ENCODE data around the gene RERE.
"Not testable (repeated sequence)": the region's sequence is repeated elsewhere in the genome, so short reads cannot be mapped to it uniquely, and the experiment has no call there.

Gene RERE

DNA sequence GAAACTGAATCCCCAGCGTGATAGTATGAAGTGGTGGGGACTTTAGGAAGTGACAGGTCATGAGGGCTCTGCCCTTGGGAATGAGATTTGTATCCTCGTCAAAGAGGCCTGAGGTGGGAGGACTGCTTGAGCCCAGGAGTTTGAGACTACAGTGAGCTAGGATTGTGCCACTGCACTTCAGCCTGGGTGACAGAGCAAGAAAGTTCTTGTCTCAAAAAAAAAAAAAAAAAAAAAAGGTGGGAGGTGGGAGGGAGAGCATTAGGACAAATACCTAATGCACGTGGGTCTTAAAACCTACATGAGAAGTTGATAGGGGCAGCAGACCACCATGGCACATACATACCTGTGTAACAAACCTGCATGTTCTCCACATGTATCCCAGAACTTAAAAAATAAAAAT, 24.0 kb upstream of the RERE start:
- DNase-seq = no peak

DNA sequence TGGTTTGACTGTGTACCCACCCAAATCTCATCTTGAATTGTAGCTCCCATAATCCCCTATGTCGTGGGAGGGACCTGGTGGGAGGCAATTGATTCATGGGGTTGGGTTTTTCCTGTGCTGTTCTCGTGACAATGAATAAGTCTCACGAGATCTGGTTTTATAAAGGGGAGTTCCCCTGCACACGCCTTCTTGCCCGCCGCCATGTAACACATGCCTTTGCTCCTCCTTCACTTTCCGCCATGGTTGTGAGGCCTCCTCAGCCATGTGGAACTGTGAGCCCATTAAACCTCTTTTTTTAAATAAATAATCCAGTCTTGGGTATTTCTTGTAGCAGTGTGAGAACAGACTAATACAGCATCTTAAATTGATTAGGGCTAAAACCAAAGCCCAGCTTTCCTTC, 22.6 kb upstream of the RERE start:
- DNase-seq = no peak

DNA sequence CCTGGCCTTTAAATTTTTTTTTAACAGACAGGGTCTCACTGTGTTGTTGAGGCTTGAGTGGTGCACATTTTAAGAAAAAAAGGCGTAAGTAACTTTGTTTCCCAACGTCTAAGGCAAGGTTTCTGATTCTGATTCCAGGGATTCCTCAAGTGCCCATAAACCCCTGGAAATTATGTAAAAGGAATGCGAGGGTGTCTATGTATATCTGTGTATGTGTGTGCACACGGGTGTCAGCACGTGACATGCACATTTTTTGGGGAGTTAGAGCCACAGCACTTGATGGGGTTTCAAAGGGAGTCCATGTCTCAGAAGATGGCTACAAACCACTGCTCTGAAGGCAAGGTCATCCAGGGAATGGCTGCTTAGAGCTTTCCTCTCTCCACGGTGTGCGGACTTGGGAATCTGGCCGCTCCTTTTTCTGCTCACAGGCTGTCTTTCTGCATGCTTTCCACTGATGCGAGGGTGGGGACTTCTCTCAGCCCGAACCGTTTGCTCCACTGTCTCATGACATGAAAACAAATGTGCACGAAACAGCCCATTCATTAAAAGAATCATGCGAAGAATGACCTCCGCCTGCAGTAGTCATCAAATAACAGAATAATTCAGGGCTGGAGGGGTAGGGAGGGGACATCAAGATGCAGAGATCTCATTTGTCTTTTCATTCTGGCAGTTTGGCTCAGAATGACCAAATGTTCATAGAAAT, 18.7 kb upstream of the RERE start:
- no peak for DNase-seq

DNA sequence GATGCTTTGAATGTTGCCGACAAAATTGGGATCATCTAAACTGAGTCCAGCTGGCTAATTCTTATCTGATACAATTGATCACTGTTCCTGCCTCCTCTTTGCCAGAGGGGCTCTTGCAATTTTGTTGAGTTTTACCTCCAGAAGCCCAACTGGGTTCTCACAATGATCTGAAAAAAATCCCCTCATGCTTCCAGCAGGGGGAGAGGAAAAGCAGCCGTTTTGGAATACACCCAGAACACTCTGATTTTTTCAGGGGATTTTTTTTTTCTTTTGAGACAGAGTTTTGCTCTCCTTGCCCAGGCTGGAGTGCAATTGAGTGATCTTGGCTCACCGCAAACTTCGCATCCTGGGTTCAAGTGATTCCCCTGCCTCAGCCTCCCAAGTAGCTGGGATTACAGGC, 13.9 kb upstream of the RERE start:
- no peak for DNase-seq

DNA sequence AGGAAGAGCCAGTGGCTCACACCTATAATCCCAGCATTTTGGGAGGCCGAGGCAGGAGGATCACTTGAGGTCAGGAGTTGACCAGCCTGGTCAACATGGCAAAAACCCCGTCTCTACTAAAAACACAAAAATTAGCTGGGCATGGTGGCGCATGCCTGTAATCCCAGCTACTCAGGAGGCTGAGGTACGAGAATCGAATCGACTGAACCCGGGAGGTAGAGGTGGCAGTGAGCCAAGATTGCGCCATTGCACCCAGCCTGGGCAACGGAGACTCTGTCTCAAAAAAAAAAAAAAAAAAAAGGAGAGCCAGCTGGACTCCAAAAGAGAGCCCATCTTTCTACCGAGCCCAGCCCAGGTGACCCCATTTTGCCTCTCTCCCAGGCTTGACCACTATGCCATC, 13.3 kb upstream of the RERE start:
- DNase-seq = not testable (repeated sequence)

DNA sequence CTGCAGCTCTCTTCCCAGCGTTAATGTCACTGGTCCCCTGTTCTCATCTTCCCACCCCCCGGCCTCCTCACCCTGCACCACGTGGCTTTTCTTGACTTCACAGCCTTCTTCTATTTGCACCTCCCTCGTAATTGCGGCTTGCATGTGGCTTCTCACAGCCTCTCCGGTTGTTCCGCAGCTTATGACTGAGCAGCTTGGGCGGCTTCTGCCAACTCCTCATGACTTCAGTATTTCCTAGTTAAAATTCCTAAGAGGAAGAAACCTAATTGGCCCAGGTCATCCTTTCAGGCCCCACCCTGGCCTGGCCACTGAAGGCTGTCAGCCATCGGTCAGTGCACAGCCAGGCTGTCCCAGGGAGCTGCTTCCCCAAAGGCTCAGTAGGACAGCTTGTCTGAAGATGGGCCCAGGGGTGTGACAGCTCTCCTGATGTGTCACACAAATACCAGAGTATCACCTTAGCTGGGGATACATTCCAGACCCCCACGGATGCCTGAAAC, 8.6 kb upstream of the RERE start:
- DNase-seq = no peak

DNA sequence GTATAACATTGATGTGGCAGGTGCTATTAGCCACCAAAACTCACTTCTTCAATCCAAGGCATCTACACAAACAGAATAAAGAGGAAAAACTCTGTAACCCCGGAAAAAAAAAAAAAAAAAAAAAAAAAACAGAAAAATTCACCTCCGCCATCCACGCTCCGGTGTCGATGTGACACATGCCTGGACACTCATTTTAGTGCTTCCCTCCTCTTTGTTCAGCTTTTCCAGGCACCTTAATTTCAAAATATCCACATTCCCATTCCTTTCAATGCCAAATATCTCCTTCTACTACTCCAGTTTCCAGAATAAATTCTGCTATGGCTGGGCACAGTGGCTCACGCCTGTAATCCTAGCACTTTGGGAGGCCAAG, 5.8 kb upstream of the RERE start:
- no peak for DNase-seq

DNA sequence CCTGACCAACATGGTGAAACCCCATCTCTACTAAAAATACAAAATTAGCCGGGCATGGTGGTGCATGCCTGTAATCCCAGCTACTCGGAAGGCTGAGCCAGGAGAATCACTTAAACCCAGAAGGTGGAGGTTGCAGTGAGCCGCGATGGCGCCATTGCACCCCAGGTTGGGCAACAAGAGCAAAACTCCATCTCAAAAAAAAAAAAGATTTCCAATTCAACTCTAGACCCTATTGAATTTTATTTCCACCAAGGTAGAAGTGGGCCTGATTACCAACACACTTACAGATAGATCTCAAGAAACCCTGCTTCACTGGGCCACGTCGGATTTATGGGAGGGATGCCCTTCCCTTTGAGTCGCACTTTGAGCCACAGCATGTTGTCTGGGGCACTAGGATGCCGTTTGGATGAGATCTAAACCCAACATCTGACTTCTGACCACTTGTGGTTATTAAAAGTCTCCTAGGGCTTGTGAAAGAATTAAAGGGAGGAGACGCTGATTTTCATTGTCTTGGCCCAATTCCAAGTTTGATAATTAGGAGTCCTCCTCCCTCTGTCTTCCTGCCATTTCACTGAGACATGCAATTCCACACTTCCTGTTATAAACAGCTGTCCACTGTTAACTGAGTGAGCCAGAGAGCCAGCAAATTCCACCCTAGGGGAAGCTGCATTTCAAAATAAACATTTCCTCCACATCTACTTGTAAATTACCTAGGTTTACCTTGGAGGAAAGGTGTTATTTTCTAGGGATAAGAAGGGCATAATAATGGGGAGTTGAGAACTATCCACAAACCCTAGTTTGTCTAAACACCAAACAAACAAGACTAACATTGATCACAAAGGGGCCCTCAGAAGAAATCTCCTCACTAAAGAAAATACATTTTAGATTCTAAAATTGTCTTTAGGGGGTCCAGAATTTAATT, 5.2 kb upstream of the RERE start:
- no peak for DNase-seq

DNA sequence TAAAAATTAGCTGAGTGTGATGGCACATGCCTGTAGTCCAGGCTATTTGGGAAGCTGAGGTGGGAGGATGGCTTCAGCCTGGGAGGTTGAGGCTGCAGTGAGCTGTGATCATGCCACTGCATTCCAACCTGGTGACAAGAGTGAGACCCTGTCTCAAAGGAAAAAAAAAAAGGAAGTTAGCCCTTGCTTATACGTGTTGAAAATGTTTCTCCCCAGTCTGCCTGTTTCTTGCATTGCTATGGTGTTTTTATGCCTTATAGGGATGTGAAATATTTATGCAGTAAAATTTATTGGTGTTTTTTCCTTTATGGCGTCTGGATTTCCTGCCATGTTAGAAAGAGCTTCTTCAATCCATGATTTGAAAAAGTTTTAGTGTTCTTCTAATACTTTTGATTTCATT, 3.6 kb upstream of the RERE start:
- no peak for DNase-seq

DNA sequence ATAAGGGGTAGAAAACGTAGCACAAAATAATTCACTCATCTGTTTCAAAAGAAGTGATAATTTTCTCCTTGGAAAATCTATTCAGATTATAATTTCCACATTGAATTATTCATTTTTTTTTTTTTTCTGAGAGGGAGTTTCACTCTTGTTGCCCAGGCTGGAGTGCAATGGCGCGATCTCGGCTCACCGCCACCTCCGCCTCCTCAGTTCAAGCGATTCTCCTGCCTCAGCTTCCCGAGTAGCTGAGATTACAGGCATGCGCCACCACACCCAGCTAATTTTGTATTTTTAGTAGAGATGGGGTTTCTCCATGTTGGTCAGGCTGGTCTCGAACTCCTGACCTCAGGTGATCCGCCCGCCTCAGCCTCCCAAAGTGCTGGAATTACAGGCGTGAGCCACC, 1.3 kb upstream of the RERE start:
- DNase-seq = not testable (repeated sequence)

DNA sequence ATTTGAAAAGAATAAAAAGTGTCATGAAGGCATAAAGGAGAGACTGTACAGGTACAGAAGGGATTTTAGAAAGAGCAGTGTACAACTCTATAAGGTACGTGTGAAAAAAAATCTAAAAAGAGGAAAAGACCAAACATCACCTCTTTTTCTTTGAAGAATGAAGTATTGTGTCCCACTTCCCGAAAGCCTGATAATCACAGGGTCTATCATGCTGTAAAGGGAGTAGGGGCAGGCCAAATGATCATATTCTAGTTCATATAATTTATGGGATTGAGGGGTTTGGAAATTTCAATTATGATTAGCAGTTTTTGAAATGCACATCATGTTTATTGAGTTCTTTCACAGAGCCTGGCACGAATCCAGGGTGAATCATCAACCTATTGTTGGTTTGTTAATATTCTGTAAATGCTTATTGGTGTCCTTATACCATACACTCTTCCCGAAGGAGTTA, 910 bp upstream of the RERE start:
- no peak for DNase-seq

DNA sequence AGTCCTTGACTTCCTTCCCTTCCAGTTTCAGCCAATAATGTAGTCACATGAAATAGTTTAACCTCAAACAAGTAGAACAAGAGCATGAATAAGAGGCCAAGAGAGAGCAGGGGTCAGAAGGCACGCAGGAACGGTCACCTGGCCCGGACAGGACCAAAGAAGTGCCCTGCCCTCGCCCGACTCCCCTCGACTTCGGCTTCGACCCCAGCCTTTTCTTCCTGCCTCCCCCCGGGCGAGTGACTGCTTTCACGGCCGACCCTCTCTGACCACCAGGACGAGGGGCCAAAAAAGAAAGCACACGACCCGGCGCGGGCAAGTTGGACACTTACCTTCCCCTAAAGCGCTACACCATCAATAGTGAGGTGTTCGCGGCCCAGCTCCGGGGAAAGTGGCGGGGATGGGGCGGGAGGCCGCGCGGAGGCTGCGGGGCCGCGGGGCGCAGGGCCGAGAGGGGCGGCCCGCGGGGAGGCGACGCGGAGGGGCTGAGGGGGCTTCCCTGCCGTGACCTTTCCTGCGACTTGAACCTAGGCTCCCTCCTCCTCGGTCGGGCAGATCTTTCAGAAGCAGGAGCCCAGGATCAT, 519 bp downstream of the RERE start:
- DNase-seq = no peak

DNA sequence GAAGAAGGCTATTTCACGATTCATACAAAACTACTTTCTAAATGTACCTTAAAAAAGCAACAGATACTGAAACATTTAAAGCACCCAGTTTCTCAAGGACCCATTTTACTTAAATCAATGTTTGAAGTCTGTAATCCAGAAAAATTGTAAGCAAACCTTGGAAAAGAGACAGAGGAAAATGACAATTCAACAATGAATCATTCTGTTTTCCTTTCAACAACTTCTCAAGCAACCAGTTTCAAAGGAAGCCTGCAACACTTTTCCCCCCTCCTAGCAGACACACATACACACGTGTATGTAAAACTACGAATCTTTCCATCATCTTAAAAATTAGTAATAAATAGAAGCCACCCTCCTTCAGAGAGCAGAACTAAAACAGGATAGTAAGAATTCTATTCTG, 1.2 kb downstream of the RERE start:
- no peak for DNase-seq

DNA sequence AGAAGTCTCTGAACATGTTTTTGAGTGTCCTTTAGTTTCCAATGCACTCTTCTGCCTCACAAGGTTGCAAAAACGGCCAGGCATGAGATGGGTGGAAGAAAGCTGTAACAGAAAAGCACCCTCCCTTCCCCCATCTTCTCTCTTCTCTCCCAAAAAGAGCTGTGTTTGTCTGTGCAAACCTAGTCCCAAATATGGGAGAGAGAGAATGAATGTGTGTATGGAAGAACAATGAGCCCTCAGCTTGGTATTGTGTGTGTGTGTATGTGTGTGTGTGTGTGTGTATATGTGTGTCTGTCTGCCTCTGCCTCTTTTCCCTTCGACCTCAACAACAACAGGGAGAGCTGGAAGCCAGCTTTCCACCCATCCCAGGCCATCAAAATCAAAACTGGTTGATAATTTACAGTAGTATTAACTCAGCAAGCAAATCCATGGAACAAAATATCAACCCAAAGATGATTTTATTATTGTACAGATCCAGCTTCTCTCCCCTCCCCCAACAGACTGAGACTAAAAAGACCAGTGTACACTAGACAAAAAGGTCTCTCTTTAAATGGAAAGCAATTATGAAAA, 1.8 kb downstream of the RERE start:
- DNase-seq = peak; percentile 12

DNA sequence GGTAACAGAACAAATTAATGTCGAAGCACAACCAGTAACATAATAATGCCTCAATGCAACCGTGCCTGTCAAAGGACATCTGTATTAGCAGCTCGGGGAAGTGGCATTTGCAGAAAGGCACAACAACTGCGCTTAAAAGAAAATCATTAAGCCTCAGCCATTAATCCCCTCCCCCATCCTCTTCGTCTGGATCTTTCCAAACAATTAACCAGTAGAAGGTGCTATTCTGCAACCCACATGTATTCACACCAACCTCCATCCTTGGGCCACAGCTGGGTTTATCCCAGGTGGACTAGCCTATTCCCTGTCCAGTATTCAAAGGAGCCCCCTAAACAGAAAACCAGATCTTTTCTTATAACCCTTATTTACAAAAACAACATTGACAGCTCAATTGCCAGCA, 2.6 kb downstream of the RERE start:
- no peak for DNase-seq

DNA sequence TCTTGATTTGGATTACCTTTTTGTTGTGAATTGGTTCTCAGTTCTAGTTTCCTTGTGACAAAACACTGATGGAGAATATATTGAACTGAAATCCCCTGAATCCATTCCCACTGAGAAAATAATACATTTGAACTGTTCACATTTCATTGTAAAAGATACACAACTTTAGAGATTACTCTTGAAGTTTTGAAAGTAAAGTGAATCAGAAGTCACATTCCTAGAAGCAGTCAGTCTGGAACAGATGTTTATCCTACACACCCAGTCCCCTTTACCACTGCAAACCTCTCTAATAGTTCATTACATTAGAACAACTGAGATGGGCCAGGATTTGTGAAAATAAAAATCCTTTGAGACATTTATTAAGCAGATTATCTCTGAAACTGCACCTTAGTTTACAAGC, 3.4 kb downstream of the RERE start:
- DNase-seq = no peak

DNA sequence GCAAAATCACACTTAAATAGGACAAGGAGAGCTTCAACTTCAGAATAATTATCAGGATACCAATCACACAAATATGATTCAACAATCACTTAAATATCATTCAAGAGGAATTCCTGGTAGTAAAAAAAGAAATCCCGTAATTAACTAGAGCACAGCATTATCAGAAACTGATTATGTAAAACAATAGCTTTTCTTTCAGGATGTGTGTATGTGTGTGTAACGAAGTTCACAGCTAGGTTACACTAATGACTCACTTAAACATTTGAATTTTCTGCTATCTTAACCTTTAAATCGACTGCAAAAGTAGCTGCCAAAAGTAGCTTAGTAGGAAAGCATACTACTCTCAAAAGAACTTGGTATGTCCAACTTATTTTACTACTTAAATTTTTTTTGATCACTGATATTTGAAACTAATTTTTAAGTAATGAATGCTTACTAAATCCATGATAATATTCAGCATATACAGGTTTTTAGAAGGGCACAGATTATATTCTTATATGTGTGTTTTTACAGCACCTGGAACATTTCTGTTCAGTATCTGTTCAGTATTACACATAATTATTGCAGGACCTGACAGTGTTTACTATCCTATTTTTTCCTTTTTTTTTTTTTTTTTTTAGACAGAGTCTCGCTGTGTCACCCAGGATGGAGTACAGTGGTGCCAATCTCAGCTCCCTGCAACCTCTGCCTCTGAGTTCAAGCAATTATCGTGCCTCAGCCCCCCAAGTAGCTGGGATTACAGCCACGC, 4.2 kb downstream of the RERE start:
- DNase-seq = no peak

DNA sequence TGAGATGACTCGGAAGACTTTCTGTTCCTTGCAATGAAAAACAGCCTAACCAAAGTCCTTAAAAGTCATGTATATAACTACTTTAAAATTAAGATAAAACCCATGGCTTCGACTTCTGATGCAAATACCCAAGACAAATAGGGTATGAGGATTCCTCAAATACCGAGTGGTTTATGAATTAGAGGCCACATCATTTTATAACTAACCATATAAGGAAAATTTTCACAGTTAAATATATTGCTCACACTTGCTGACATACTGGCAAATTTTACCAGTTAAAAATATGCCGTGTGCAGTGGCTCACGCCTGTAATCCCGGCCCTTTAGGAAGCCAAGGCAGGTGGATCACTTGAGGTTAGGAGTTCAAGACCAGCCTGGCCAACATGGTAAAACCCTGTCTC, 5.4 kb downstream of the RERE start:
- DNase-seq = no peak

DNA sequence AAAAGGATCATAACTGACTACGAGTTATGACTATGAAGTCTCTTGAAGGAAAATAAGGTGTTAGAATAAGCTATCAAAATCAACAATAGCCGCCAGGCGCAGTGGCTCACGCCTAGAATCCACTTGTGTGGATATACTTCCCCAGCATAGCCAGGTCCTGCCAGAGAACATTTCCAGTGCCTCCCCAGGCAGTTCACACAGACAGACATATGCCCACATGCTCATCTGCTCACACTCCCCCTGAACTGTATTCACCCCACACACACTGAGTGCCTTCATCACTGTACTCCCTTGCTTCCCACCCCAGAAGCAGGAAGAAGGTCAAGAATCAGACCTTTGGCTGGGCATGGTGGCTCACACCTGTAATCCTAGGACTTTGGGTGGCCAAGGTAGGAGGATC, 6.5 kb downstream of the RERE start:
- DNase-seq = no peak

DNA sequence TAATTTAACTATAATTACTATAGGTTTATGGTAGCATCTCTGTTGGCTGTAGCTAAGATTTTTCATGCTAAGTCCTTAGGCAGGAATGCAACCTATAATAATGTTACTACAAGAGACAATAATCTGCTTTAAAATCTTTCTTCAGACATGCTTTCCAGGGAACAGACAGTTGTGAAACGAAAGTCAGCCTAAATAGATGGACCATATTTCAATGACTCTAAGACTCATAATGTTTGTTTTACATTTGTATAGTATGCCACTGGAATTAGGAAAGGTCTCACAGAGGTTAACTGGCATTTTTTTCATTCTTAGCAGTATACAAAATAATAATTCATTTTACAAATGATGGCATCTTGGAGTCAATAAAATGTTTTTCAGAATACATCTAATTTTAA, 8.1 kb downstream of the RERE start:
- no peak for DNase-seq

DNA sequence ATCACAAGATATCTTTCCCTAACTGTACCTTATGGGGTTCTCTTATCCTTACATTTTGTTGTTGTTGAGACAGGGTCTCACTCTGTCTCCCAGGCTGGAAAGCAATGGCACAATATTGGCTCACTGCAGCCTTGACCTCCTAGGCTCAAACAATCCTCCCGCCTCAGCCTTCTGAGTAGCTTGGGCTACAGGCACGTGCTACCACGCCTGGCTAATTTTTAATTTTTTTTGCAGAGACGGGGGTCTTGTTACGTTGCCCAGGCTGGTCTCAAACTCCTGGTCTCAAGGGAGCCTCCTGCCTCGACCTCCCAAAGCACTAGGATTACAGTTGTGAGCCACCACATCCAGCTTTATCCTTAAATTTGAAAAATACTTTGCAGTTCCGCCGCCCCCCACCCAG, 10.4 kb downstream of the RERE start:
- no peak for DNase-seq

DNA sequence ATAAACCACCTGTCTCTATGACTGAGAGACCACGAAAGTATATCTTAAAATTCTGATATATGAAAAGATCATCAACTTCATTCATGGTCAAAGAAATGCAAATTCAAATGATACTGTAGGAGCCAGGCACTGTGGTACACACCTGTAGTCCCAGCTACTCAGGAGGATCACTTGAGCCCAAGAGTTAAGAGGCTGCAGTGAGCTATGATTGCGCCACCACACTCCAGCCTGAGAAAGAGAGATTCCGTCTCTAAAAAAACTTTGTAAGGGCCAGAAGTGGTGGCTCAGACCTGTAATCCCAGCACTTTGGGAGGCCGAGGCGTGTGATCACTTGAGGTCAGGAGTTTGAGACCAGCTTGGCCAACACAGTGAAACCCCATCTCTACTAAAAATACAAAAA, 17.0 kb downstream of the RERE start:
- DNase-seq = no peak

DNA sequence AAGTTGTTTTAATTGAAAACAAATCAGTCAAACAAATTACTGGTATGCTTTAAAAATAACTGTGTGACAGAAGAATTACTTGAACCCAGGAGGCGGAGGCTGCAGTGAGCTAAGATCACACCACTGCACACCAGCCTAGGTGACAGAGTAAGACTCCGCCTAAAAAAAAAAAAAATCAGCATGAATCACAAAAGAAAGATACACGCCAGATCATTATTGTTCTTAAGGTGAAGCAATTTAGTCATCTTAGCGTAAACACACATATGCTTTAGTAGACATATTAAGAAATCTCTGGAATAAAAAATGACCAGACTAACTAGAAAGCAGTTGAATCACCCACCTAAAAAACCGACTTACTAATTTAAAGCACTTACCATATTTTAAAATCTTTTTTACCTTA, 20.2 kb downstream of the RERE start:
- DNase-seq = no peak
